ENCODE measurements around the gene CLDN19. TPM values are rescaled to one million over a fixed set of nuclear protein-coding genes. Genes with fewer than 3 reads are reported as not detected.

The CLDN19 gene
- total and polyA plus RNA-seq, 9 of the 15 experiments (the other 6 are each of a cell fraction or from before 2014, with no cell fraction given) = not detected

DNA sequence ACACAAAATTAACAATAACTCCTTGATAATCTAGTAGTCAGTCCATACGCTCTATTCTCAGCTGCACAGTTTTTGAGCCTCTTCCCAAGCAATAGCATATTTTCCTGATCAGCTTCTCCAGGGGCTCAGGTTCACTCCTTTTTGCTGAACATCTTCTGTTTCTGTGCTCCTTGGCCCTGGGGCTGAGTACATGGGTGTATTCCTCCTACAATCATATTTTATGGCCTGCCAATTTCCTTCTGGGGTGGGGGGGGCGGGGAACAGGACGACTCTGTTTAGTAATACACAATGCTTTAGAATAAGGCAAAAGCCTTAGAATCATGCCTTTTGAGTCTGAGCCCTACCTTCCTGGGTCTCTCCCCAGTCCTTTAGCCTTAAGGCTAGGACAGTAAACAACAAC, 8.5 kb downstream of the CLDN19 start (continued):
- no peak for TF ChIP-seq TEAD2 (tag; IDR thresholded peaks at IDR 0.05)
- no peak for TF ChIP-seq C11orf30 (IDR thresholded peaks at IDR 0.05; ENCODE audit: low read depth)
- no peak for TF ChIP-seq RFX5 (IDR thresholded peaks at IDR 0.05; ENCODE audit: low read depth, low read length)
- no peak for TF ChIP-seq NEUROD1 (IDR thresholded peaks at IDR 0.05; ENCODE audit: borderline replicate concordance, low read depth, low read length, partially characterized antibody)
- no peak for TF ChIP-seq ILK (tag; IDR thresholded peaks at IDR 0.05; ENCODE audit: borderline replicate concordance, low read depth)
- no peak for TF ChIP-seq ZNF77 (CRISPR knock-in tag; IDR thresholded peaks at IDR 0.05)
- no peak for TF ChIP-seq ZZZ3 (IDR thresholded peaks at IDR 0.05)

DNA sequence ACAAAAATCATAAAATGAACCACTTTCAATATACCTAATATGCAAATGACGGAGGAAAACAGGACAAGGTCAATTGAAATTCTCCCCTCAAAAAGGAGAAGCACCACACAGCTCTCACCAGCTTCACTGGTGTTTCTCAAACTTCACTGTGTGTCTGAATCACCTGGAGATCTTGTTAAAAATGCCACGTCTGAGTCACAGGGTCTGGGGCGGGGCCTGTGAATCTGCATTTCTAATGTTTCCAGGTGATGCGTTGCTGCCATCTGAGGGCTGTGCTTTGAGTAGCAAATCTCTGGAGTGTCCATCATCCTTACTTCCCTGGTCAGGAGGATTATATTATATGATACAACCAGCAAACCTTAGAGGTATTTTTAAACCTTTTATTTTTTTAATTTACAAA, 9.0 kb downstream of the CLDN19 start:
- no TSS peak for BruUV-seq (replicated peaks)
- intact Hi-C loops (cut with micrococcal nuclease) = loop anchor here (1.0 to 10.0 kb wide), 4 partner anchors 153 to 586 kb away; no protein-coding TSS in a partner anchor
- no peak overlapping the region for H3K27ac ChIP-seq (ENCODE audit: extremely low read depth, low read depth, low read length)
- POLR2A ChIA-PET = interaction anchor here (0.5 kb wide), 1 partner anchor 11 kb away, joined by 3 read pairs; no protein-coding TSS in a partner anchor
- DNase-seq (ENCODE audit: extremely low read depth in 1 of 4, low spot score in 3 of 4) = peak; percentile 47 to 72 (median 52)
- no peak overlapping the region for H2AFZ ChIP-seq (ENCODE audit: low read depth, low read length)
- no peak overlapping the region for H3K4me2 ChIP-seq (ENCODE audit: insufficient read depth, low read length)
- H3K4me1 ChIP-seq (replicated peaks in 1 of 2; ENCODE audit: control insufficient read depth in 2 of 2, insufficient read depth in 2 of 2, low read length in 2 of 2) = peaks cover 0 to 11% of the 10 kb centered on the region in 2 experiments; a peak in 3 of 5 replicates
- no peaks in the 10 kb centered on the region for H3K79me2 ChIP-seq (ENCODE audit: control insufficient read depth, insufficient read depth, low read length)
- WGBS (ENCODE audit: insufficient coverage, low coverage, missing lambda C conversion rate) = 15% methylated on average over 4 of the region's 4 CpGs
- no peaks in the 10 kb centered on the region for H4K20me1 ChIP-seq (replicated peaks; ENCODE audit: control insufficient read depth, insufficient read depth, low read length)
- in situ Hi-C loops (cut with MboI) = loop anchor here (5.0 to 25.0 kb wide), 2 partner anchors 144 to 589 kb away; no protein-coding TSS in a partner anchor
- no peaks in the 10 kb centered on the region for H3K36me3 ChIP-seq (ENCODE audit: control insufficient read depth, insufficient read depth, low read length)
- peak; percentile 66 for ATAC-seq
- H3K9me3 ChIP-seq (replicated peaks; ENCODE audit: control insufficient read depth, insufficient read depth, low read depth, low read length) = no peaks in the 10 kb centered on the region
- H3K9ac ChIP-seq (ENCODE audit: insufficient read depth in 1 of 2, low read depth in 2 of 2, low read length in 2 of 2) = no peak overlapping the region
- peaks cover 2 to 24% of the 10 kb centered on the region in 2 experiments; a peak in 3 of 5 replicates for H3K27me3 ChIP-seq (ENCODE audit: control insufficient read depth in 2 of 2, insufficient read depth in 2 of 2, low read length in 2 of 2)
- CTCF ChIA-PET (ENCODE audit: low intra/inter-chr PET ratio) = interaction anchor here (0.5 to 1.4 kb wide), 3 partner anchors 153 to 554 kb away, joined by 3 to 6 read pairs (median 3); no protein-coding TSS in a partner anchor
- peak; percentile 79 for FAIRE-seq
- H3K4me3 ChIP-seq = no peak overlapping the region
- no peaks in the 10 kb centered on the region for H3K9me1 ChIP-seq (ENCODE audit: control insufficient read depth, insufficient read depth, low read length)
- TF ChIP-seq, protein P1, sequence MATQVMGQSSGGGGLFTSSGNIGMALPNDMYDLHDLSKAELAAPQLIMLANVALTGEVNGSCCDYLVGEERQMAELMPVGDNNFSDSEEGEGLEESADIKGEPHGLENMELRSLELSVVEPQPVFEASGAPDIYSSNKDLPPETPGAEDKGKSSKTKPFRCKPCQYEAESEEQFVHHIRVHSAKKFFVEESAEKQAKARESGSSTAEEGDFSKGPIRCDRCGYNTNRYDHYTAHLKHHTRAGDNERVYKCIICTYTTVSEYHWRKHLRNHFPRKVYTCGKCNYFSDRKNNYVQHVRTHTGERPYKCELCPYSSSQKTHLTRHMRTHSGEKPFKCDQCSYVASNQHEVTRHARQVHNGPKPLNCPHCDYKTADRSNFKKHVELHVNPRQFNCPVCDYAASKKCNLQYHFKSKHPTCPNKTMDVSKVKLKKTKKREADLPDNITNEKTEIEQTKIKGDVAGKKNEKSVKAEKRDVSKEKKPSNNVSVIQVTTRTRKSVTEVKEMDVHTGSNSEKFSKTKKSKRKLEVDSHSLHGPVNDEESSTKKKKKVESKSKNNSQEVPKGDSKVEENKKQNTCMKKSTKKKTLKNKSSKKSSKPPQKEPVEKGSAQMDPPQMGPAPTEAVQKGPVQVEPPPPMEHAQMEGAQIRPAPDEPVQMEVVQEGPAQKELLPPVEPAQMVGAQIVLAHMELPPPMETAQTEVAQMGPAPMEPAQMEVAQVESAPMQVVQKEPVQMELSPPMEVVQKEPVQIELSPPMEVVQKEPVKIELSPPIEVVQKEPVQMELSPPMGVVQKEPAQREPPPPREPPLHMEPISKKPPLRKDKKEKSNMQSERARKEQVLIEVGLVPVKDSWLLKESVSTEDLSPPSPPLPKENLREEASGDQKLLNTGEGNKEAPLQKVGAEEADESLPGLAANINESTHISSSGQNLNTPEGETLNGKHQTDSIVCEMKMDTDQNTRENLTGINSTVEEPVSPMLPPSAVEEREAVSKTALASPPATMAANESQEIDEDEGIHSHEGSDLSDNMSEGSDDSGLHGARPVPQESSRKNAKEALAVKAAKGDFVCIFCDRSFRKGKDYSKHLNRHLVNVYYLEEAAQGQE (IDR thresholded peaks at IDR 0.05; ENCODE audit: borderline replicate concordance) = peak; percentile 69; the same call in 1 of the 2 replicates
- TF ChIP-seq, protein P1 (CRISPR knock-in tag; IDR thresholded peaks at IDR 0.05; ENCODE audit: low read depth) = no peak
- TF ChIP-seq ZEB2 (IDR thresholded peaks at IDR 0.05) = 0 out of 2 replicates have a peak, but pooled peaks have one; percentile 16
- TF ChIP-seq, protein P2, sequence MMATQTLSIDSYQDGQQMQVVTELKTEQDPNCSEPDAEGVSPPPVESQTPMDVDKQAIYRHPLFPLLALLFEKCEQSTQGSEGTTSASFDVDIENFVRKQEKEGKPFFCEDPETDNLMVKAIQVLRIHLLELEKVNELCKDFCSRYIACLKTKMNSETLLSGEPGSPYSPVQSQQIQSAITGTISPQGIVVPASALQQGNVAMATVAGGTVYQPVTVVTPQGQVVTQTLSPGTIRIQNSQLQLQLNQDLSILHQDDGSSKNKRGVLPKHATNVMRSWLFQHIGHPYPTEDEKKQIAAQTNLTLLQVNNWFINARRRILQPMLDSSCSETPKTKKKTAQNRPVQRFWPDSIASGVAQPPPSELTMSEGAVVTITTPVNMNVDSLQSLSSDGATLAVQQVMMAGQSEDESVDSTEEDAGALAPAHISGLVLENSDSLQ (IDR thresholded peaks at IDR 0.05) = peak; percentile 82
